Panc1 (cell line): Measurements from ENCODE around the gene TMEFF2. TPM values are rescaled to one million over a fixed set of nuclear protein-coding genes. Genes with fewer than 3 reads are reported as not detected.

Experiments
- ATAC-seq: fragments of 200-7000 bp; cut with Tn5 transposase; 2 replicates; pipeline ENCODE4 v1.9.1; 2020; ENCODE audit warnings: mild to moderate bottlenecking, moderate library complexity
- BruUV-seq: library from RNA; stranded (reverse); fragments of 400-500 nt; replicated peaks from 2 replicates; lab custom pipeline; 2021; lab: Mats Ljungman, UMichigan
- CTCF ChIA-PET: fragments of 300-600 bp; sonication (Branson Sonifier 250); formaldehyde crosslinking; loops from one replicate; lab custom pipeline; 2022; ENCODE audit warnings: antibody characterized with exemption; lab: Charles Lee
- POLR2A ChIA-PET: fragments of 300-600 bp; sonication (Branson Sonifier 250); formaldehyde crosslinking; loops from one replicate; lab custom pipeline; 2022; ENCODE audit warnings: antibody characterized with exemption; lab: Charles Lee
- DNase-seq: peaks from one replicate; pipeline ENCODE4 v3.0.0-alpha.2; 2010; ENCODE audit warnings: low read depth, low spot score
- H3K27ac ChIP-seq: 2 replicates; pipeline ENCODE4 v1.5.1; 2011; ENCODE audit warnings: mild to moderate bottlenecking, low read length, inconsistent platforms
- H3K27me3 ChIP-seq: fragments of 200-500 bp; sonication (Bioruptor generic); 2 replicates; pipeline ENCODE4 v1.6.0; 2014; ENCODE audit warnings: low read length, inconsistent platforms; ENCODE audit not compliant: control insufficient read depth, insufficient read depth
- H3K36me3 ChIP-seq: fragments of 200-500 bp; sonication (Bioruptor generic); 2 replicates; pipeline ENCODE4 v1.5.1; 2014; ENCODE audit warnings: inconsistent platforms, mild to moderate bottlenecking, low read length, moderate library complexity; ENCODE audit not compliant: control insufficient read depth, insufficient read depth
- H3K4me1 ChIP-seq: 2 replicates; pipeline ENCODE4 v1.5.1; 2011; ENCODE audit warnings: inconsistent platforms, mild to moderate bottlenecking, low read length, moderate library complexity; ENCODE audit not compliant: control insufficient read depth, insufficient read depth
- H3K4me3 ChIP-seq, 2 experiments: 2 replicates each; pipeline ENCODE4 v1.5.1; 2011 to 2012; ENCODE audit warnings: low read depth in 2 of 2, low read length in 2 of 2, mild to moderate bottlenecking in 2 of 2, inconsistent platforms in 1 of 2, moderate library complexity in 1 of 2
- H3K9me3 ChIP-seq: fragments of 200-500 bp; sonication (Bioruptor generic); 2 replicates; pipeline ENCODE4 v1.5.1; 2014; ENCODE audit warnings: low read depth, mild to moderate bottlenecking, inconsistent platforms, low read length, moderate library complexity; ENCODE audit not compliant: control insufficient read depth, insufficient read depth
- CTCF ChIP-seq: fragments of 450-650 bp; IDR thresholded peaks from 2 replicates; pipeline ENCODE4 v1.5.1; 2017; ENCODE audit warnings: mild to moderate bottlenecking
- POLR2AphosphoS5 ChIP-seq: IDR thresholded peaks from 2 replicates; pipeline ENCODE4 v1.6.1; 2012; ENCODE audit warnings: mild to moderate bottlenecking, low read depth, low read length, moderate library complexity
- REST ChIP-seq, 2 experiments: IDR thresholded peaks; 2 replicates each; pipeline ENCODE4 v1.6.1; 2011 to 2012; ENCODE audit warnings: low read depth in 2 of 2, control low read depth in 1 of 2, low read length in 1 of 2, mild to moderate bottlenecking in 1 of 2, moderate library complexity in 1 of 2; ENCODE audit not compliant: insufficient read depth in 1 of 2
- SIN3A ChIP-seq: IDR thresholded peaks from 2 replicates; pipeline ENCODE4 v1.6.1; 2012; ENCODE audit warnings: low read depth, mild to moderate bottlenecking, low read length, moderate library complexity, borderline replicate concordance; ENCODE audit not compliant: insufficient read depth
- TCF7L2 ChIP-seq: IDR thresholded peaks from 2 replicates; pipeline ENCODE4 v1.6.1; 2011; ENCODE audit warnings: mild to moderate bottlenecking, low read depth, low read length, inconsistent platforms
- in situ Hi-C: cut with HindIII; loops from 2 replicates; pipeline ENCODE4 v1.10.0; 2016; ENCODE audit warnings: low sequenced_read_pairs, low pct_unique_long_range_greater_than_20kb
- intact Hi-C: fragments of 100-400 bp; cut with micrococcal nuclease; formaldehyde crosslinking; loops from one replicate; pipeline ENCODE4 v1.10.0; 2022; ENCODE audit not compliant: unreplicated experiment
- total RNA-seq: library from RNA; stranded (reverse); gene quantifications from one replicate; pipeline ENCODE4 v1.2.1, GENCODE V29; 2021; ENCODE audit not compliant: unreplicated experiment

TMEFF2 gene
- total RNA-seq, 1 experiment from 2014 or later, result 1.5 TPM

- ATAC-seq (no peak), DNase-seq (no peak)
- Histone ChIP-seq H3K4me3 (no peak overlapping the region), H3K27ac (no peak overlapping the region), H3K4me1 (no peaks in the 10 kb centered on the region), H3K27me3 (no peaks in the 10 kb centered on the region), H3K36me3 (no peaks in the 10 kb centered on the region), H3K9me3 (no peaks in the 10 kb centered on the region)
- CTCF ChIA-PET, result no interaction called here
- POLR2A ChIA-PET, result no interaction called here
- in situ Hi-C loops, result no loop called here
- no TSS peak for BruUV-seq
- intact Hi-C loops, result no loop called here
- TF ChIP-seq POLR2AphosphoS5 (no peak), CTCF (no peak), REST (IDR thresholded peaks at IDR 0.05; ENCODE audit: insufficient read depth in 1 of 2, low read depth in 2 of 2, low read length in 1 of 2) (no peak), TCF7L2 (no peak), SIN3A (no peak)
Observed at GRCh38 chr2:191977754-191978153, 217.0 kb downstream of the TMEFF2 start.

GRCh38 chr2:191976436-191976835 lies 218.3 kb downstream of the TMEFF2 start:
- DNase-seq (no peak), ATAC-seq (no peak)
- Histone ChIP-seq H3K27ac (no peak overlapping the region), H3K36me3 (no peaks in the 10 kb centered on the region), H3K27me3 (no peaks in the 10 kb centered on the region), H3K4me3 (no peak overlapping the region), H3K9me3 (no peaks in the 10 kb centered on the region), H3K4me1 (no peaks in the 10 kb centered on the region)
- in situ Hi-C loops (no loop called here), intact Hi-C loops (no loop called here)
- BruUV-seq, result no TSS peak
- ChIA-PET CTCF (no interaction called here), POLR2A (no interaction called here)
- TF ChIP-seq CTCF (no peak), REST (IDR thresholded peaks at IDR 0.05; ENCODE audit: insufficient read depth in 1 of 2, low read depth in 2 of 2, low read length in 1 of 2) (no peak), POLR2AphosphoS5 (no peak), TCF7L2 (no peak), SIN3A (no peak)
